Measurements from ENCODE around the gene NAXD.
"Not testable (repeated sequence)": the region's sequence is repeated elsewhere in the genome, so short reads cannot be mapped to it uniquely, and the experiment has no call there.

The NAXD gene

DNA sequence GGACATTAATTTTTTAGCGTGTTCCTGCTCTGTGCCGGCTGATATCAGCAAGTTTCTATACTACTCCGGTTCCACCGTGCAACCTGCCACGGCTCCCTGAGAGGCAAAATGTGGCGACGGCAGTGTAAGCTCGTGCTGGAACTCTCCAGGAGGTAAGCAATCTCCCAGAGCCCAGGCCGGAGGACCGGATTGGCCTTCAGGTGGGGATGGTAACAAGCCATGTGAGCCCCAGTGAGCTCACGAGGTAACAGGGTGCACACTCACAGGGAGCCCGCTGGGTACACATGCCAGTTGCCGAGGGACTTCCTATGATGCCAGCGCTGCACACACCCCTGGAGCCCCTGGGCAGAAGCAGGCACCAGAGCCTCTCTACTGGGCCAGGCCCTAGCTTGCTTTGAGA lies 38.5 kb downstream of the NAXD start:
- H2BK120ac ChIP-seq (ENCODE audit: low read depth, low read length): no peak overlapping the region
- no peak overlapping the region for H2BK5ac ChIP-seq (ENCODE audit: low read length)
- H3K14ac ChIP-seq (ENCODE audit: low read length): no peak overlapping the region
- peaks cover 0 to 2% (median 0%) of the 10 kb centered on the region in 3 experiments for H3K27me3 ChIP-seq (ENCODE audit: control insufficient read depth in 3 of 3, insufficient read depth in 3 of 3, low read depth in 1 of 3, low read length in 3 of 3)
- peaks cover under 1% of the 10 kb centered on the region for H3K79me1 ChIP-seq (ENCODE audit: low read depth, low read length)
- no peak overlapping the region for H2BK15ac ChIP-seq (ENCODE audit: low read length)
- H3K27ac ChIP-seq (replicated peaks; ENCODE audit: low read length): no peak overlapping the region
- no peak overlapping the region for H3K9ac ChIP-seq (ENCODE audit: low read depth, low read length, poor library complexity)
- no peak overlapping the region for H2BK12ac ChIP-seq (ENCODE audit: low read length)
- no peak overlapping the region for H4K91ac ChIP-seq (ENCODE audit: low read depth, low read length, poor library complexity)
- no peak overlapping the region for H3K4me2 ChIP-seq (ENCODE audit: insufficient read depth, low read length, poor library complexity, severe bottlenecking)
- no peak for DNase-seq (ENCODE audit: low spot score)
- no peak overlapping the region for H4K8ac ChIP-seq (ENCODE audit: low read depth, low read length)
- no peak overlapping the region for H2AFZ ChIP-seq (ENCODE audit: low read length)
- no CpG with 5 or more reads among the region's 14 CpGs for WGBS, 2 donors (ENCODE audit: extremely low coverage in 2 of 2, insufficient read length in 2 of 2, insufficient replicate concordance in 1 of 2)
- H2AK5ac ChIP-seq (ENCODE audit: low read depth, low read length): no peak overlapping the region
- H3K4me3 ChIP-seq (ENCODE audit: low read length in 2 of 2): no peak overlapping the region
- no peak overlapping the region for H3K18ac ChIP-seq (ENCODE audit: low read length)
- no peak overlapping the region for H3K4ac ChIP-seq (ENCODE audit: low read length)
- H3K9me3 ChIP-seq (replicated peaks in 1 of 2; ENCODE audit: control insufficient read depth in 2 of 2, insufficient read depth in 1 of 2, low read depth in 1 of 2, low read length in 2 of 2): peaks cover 0 to 13% of the 10 kb centered on the region in 2 donors
- H3K36me3 ChIP-seq (replicated peaks in 1 of 2; ENCODE audit: control insufficient read depth in 2 of 2, insufficient read depth in 2 of 2, low read length in 2 of 2): peaks cover 7 to 81% of the 10 kb centered on the region in 2 donors
- no peak overlapping the region for H3K23ac ChIP-seq (ENCODE audit: low read depth, low read length, poor library complexity)
- H3K4me1 ChIP-seq (ENCODE audit: control insufficient read depth in 2 of 2, insufficient read depth in 1 of 2, low read depth in 1 of 2, low read length in 2 of 2): peaks cover 0 to 7% of the 10 kb centered on the region in 2 donors

DNA sequence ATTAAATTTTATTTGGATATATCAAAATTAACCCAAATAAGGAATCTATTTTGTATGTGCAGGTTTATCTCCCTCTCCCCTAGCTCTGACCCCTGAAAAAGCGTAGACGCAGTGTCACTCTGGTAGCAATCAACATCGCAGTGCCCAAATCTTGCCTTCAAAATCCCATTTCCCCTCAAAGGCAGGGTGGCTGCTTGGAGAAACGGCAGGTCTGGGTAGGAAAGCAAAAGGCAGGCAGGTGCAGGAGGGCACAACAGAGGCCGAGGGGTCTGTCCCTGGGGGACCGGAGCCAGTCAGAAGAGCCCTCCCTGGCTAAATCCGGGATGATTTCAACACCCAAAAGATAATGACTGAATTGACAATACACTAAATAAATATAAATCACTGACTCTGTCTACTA lies 41.9 kb downstream of the NAXD start:
- no peak overlapping the region for H2AFZ ChIP-seq (ENCODE audit: low read length)
- no peak overlapping the region for H2BK120ac ChIP-seq (ENCODE audit: low read depth, low read length)
- H3K9ac ChIP-seq (ENCODE audit: low read depth, low read length, poor library complexity): no peak overlapping the region
- no peak overlapping the region for H2AK5ac ChIP-seq (ENCODE audit: low read depth, low read length)
- H2BK15ac ChIP-seq (ENCODE audit: low read length): no peak overlapping the region
- no peak overlapping the region for H3K18ac ChIP-seq (ENCODE audit: low read length)
- no peak overlapping the region for H3K4ac ChIP-seq (ENCODE audit: low read length)
- DNase-seq (ENCODE audit: low spot score): no peak
- no CpG with 5 or more reads among the region's 7 CpGs for WGBS, 2 donors (ENCODE audit: extremely low coverage in 2 of 2, insufficient read length in 2 of 2, insufficient replicate concordance in 1 of 2)
- H4K8ac ChIP-seq (ENCODE audit: low read depth, low read length): no peak overlapping the region
- no peak overlapping the region for H2BK5ac ChIP-seq (ENCODE audit: low read length)
- H3K27me3 ChIP-seq (ENCODE audit: control insufficient read depth in 3 of 3, insufficient read depth in 3 of 3, low read depth in 1 of 3, low read length in 3 of 3): no peaks in the 10 kb centered on the region
- H3K4me2 ChIP-seq (ENCODE audit: insufficient read depth, low read length, poor library complexity, severe bottlenecking): no peak overlapping the region
- no peak overlapping the region for H3K14ac ChIP-seq (ENCODE audit: low read length)
- no peak overlapping the region for H3K4me3 ChIP-seq (ENCODE audit: low read length in 2 of 2)
- H3K4me1 ChIP-seq (ENCODE audit: control insufficient read depth in 2 of 2, insufficient read depth in 1 of 2, low read depth in 1 of 2, low read length in 2 of 2): no peaks in the 10 kb centered on the region
- no peak overlapping the region for H2BK12ac ChIP-seq (ENCODE audit: low read length)
- H3K27ac ChIP-seq (replicated peaks; ENCODE audit: low read length): no peak overlapping the region
- H3K9me3 ChIP-seq (replicated peaks in 1 of 2; ENCODE audit: control insufficient read depth in 2 of 2, insufficient read depth in 1 of 2, low read depth in 1 of 2, low read length in 2 of 2): peaks cover 11 to 44% of the 10 kb centered on the region in 2 donors
- H3K36me3 ChIP-seq (replicated peaks in 1 of 2; ENCODE audit: control insufficient read depth in 2 of 2, insufficient read depth in 2 of 2, low read length in 2 of 2): peaks cover 15 to 81% of the 10 kb centered on the region in 2 donors
- H3K79me1 ChIP-seq (ENCODE audit: low read depth, low read length): no peaks in the 10 kb centered on the region
- H3K23ac ChIP-seq (ENCODE audit: low read depth, low read length, poor library complexity): no peak overlapping the region
- H4K91ac ChIP-seq (ENCODE audit: low read depth, low read length, poor library complexity): no peak overlapping the region

DNA sequence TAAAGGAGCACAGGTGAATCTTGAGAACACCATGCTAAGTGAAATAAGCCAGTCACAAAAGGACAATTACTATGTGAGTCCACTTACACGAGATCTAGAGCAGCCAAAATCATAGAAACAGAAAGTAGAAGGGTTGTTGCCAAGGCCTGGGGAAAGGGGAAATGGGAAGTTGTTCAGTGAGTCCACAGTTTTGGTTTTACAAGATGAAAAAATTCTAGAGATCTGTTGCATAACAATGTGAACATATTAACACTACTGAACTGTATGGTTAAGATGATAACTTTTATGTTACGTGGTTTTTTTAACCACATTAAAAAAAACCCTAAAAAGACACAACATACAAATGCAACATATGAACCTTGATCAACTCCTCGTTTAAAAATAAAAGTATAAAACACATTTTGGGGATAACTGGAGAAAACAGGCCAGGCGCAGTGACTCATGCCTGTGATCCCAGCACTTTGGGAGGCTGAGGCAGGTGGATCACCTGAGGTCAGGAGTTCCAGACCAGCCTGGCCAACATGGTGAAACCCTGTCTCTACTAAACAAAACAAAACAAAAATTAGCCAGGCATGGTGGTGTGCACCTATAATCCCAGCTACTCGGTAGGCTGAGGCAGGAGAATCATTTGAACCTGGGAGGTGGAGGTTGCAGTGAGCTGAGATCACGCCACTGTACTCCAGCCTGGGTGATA lies 43.0 kb downstream of the NAXD start:
- not testable (repeated sequence) for H2BK120ac ChIP-seq (ENCODE audit: low read depth, low read length); H3K4me2 ChIP-seq (ENCODE audit: insufficient read depth, low read length, poor library complexity, severe bottlenecking); H3K14ac ChIP-seq (ENCODE audit: low read length); H3K79me1 ChIP-seq (ENCODE audit: low read depth, low read length); H2BK5ac ChIP-seq (ENCODE audit: low read length); H3K4me3 ChIP-seq (ENCODE audit: low read length in 2 of 2); H3K4ac ChIP-seq (ENCODE audit: low read length); H3K23ac ChIP-seq (ENCODE audit: low read depth, low read length, poor library complexity); H3K18ac ChIP-seq (ENCODE audit: low read length); H3K4me1 ChIP-seq (ENCODE audit: control insufficient read depth in 2 of 2, insufficient read depth in 1 of 2, low read depth in 1 of 2, low read length in 2 of 2); H2BK15ac ChIP-seq (ENCODE audit: low read length); H2AFZ ChIP-seq (ENCODE audit: low read length); H4K8ac ChIP-seq (ENCODE audit: low read depth, low read length); H3K27ac ChIP-seq (replicated peaks; ENCODE audit: low read length); H3K27me3 ChIP-seq (ENCODE audit: control insufficient read depth in 3 of 3, insufficient read depth in 3 of 3, low read depth in 1 of 3, low read length in 3 of 3); H4K91ac ChIP-seq (ENCODE audit: low read depth, low read length, poor library complexity); H2AK5ac ChIP-seq (ENCODE audit: low read depth, low read length); H3K9ac ChIP-seq (ENCODE audit: low read depth, low read length, poor library complexity); H2BK12ac ChIP-seq (ENCODE audit: low read length); DNase-seq (ENCODE audit: low spot score)
- H3K9me3 ChIP-seq (replicated peaks in 1 of 2; ENCODE audit: control insufficient read depth in 2 of 2, insufficient read depth in 1 of 2, low read depth in 1 of 2, low read length in 2 of 2): peaks cover 14 to 50% of the 10 kb centered on the region in 2 donors
- H3K36me3 ChIP-seq (replicated peaks in 1 of 2; ENCODE audit: control insufficient read depth in 2 of 2, insufficient read depth in 2 of 2, low read length in 2 of 2): peaks cover 23 to 84% of the 10 kb centered on the region in 2 donors
- no CpG with 5 or more reads among the region's 6 CpGs for WGBS, 2 donors (ENCODE audit: extremely low coverage in 2 of 2, insufficient read length in 2 of 2, insufficient replicate concordance in 1 of 2)

DNA sequence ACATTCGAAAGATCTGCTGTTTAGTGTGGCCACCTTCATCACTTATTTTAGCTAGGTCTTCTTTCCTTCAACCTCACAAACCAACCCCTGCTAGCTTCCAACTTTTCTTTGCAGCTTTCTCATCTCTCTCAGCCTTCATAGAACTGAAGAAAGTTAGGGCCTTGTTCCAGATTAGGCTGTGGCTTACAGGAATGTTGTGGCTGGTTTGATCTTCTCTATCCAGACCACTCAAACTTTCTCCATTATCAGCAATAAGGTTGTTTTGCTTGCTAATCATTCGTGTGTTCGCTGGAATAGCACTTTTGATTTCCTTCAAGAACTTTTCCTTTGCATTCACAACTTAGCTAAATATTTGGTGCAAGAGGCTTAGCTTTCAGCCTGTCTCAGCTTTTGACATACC lies 45.9 kb downstream of the NAXD start:
- no peak overlapping the region for H3K18ac ChIP-seq (ENCODE audit: low read length)
- H2BK15ac ChIP-seq (ENCODE audit: low read length): no peak overlapping the region
- no peak overlapping the region for H2BK12ac ChIP-seq (ENCODE audit: low read length)
- H2BK120ac ChIP-seq (ENCODE audit: low read depth, low read length): no peak overlapping the region
- H3K36me3 ChIP-seq (replicated peaks in 1 of 2; ENCODE audit: control insufficient read depth in 2 of 2, insufficient read depth in 2 of 2, low read length in 2 of 2): peaks cover 34 to 89% of the 10 kb centered on the region in 2 donors
- no peak overlapping the region for H3K4me2 ChIP-seq (ENCODE audit: insufficient read depth, low read length, poor library complexity, severe bottlenecking)
- no peak overlapping the region for H4K91ac ChIP-seq (ENCODE audit: low read depth, low read length, poor library complexity)
- H4K8ac ChIP-seq (ENCODE audit: low read depth, low read length): no peak overlapping the region
- no peak overlapping the region for H3K4ac ChIP-seq (ENCODE audit: low read length)
- no peak overlapping the region for H2AFZ ChIP-seq (ENCODE audit: low read length)
- peaks cover 14 to 50% of the 10 kb centered on the region in 2 donors for H3K9me3 ChIP-seq (replicated peaks in 1 of 2; ENCODE audit: control insufficient read depth in 2 of 2, insufficient read depth in 1 of 2, low read depth in 1 of 2, low read length in 2 of 2)
- H3K27ac ChIP-seq (replicated peaks; ENCODE audit: low read length): no peak overlapping the region
- H3K9ac ChIP-seq (ENCODE audit: low read depth, low read length, poor library complexity): no peak overlapping the region
- H3K14ac ChIP-seq (ENCODE audit: low read length): no peak overlapping the region
- no peaks in the 10 kb centered on the region for H3K79me1 ChIP-seq (ENCODE audit: low read depth, low read length)
- no peak overlapping the region for H3K23ac ChIP-seq (ENCODE audit: low read depth, low read length, poor library complexity)
- no peak overlapping the region for H3K4me3 ChIP-seq (ENCODE audit: low read length in 2 of 2)
- DNase-seq (ENCODE audit: low spot score): no peak
- WGBS, 2 donors (ENCODE audit: extremely low coverage in 2 of 2, insufficient read length in 2 of 2, insufficient replicate concordance in 1 of 2): no CpG with 5 or more reads among the region's 3 CpGs
- no peaks in the 10 kb centered on the region for H3K4me1 ChIP-seq (ENCODE audit: control insufficient read depth in 2 of 2, insufficient read depth in 1 of 2, low read depth in 1 of 2, low read length in 2 of 2)
- H2AK5ac ChIP-seq (ENCODE audit: low read depth, low read length): no peak overlapping the region
- no peaks in the 10 kb centered on the region for H3K27me3 ChIP-seq (ENCODE audit: control insufficient read depth in 3 of 3, insufficient read depth in 3 of 3, low read depth in 1 of 3, low read length in 3 of 3)
- no peak overlapping the region for H2BK5ac ChIP-seq (ENCODE audit: low read length)
